K562 (cell line): ENCODE results near the gene PIEZO2. TPM values are rescaled to one million over a fixed set of nuclear protein-coding genes. Genes with fewer than 3 reads are reported as not detected.

Source experiments
- ATAC-seq: fragments of 200-7000 bp; cut with Tn5 transposase; 3 replicates; pipeline ENCODE4 v1.9.1; 2020; ENCODE audit warnings: moderate library complexity
- BruUV-seq: library from RNA; stranded (reverse); fragments of 400-500 nt; replicated peaks from 2 replicates; lab custom pipeline; 2021; lab: Mats Ljungman, UMichigan
- CTCF ChIA-PET: fragments of 300-600 bp; formaldehyde crosslinking; extraction: SDS; loops from one replicate; lab custom pipeline; 2021; ENCODE audit warnings: low intra/inter-chr PET ratio; lab: Yijun Ruan, JAX
- POLR2A ChIA-PET: fragments of 300-600, 350-650 bp; sonication (Branson Sonifier 250); formaldehyde crosslinking; extraction: SDS; loops from one replicate; lab custom pipeline; 2021; ENCODE audit warnings: antibody characterized with exemption, inconsistent platforms; lab: Yijun Ruan, JAX
- DNase-seq, 4 experiments: peaks; one replicate each; pipeline versions ENCODE4 v3.0.0 to v3.0.0-alpha.2; 2011 to 2018; ENCODE audit warnings: low spot score in 3 of 4, mixed read lengths in 3 of 4; ENCODE audit errors: extremely low read depth in 1 of 4
- FAIRE-seq: peaks from 2 replicates; lab custom pipeline; 2011; peaks lifted over from hg19 to GRCh38; lab: Jason Lieb, UNC
- H2AFZ ChIP-seq: 2 replicates; pipeline ENCODE4 v1.6.0; 2011; ENCODE audit warnings: low read depth, low read length, control low read depth, inconsistent platforms
- H3K27ac ChIP-seq: fragments of 200-600 bp; 3 replicates; pipeline ENCODE4 v1.8.0; 2011; ENCODE audit warnings: low read depth, mild to moderate bottlenecking, control low read depth, inconsistent platforms, low read length, moderate library complexity, mixed read lengths; ENCODE audit errors: extremely low read depth
- H3K27me3 ChIP-seq, 2 experiments: fragments of 300-600 bp in 1 of 2; 2 replicates in 1 of 2; 3 replicates in 1 of 2; pipeline versions ENCODE4 v1.6.0 to v1.8.0; 2011; ENCODE audit warnings: inconsistent platforms in 2 of 2, low read length in 2 of 2, mild to moderate bottlenecking in 1 of 2, mixed read lengths in 1 of 2, moderate library complexity in 1 of 2; ENCODE audit not compliant: control insufficient read depth in 2 of 2, insufficient read depth in 2 of 2
- H3K36me3 ChIP-seq: fragments of 300-600 bp; 3 replicates; pipeline ENCODE4 v1.8.0; 2011; ENCODE audit warnings: mild to moderate bottlenecking, low read length, inconsistent platforms; ENCODE audit not compliant: control insufficient read depth, insufficient read depth
- H3K4me1 ChIP-seq, 2 experiments: fragments of 200-600 bp in 1 of 2; replicated peaks in 1 of 2; 2 replicates in 1 of 2; 3 replicates in 1 of 2; pipeline versions ENCODE4 v1.5.1 to v1.8.0; 2011; ENCODE audit warnings: inconsistent platforms in 2 of 2, low read length in 2 of 2, mild to moderate bottlenecking in 1 of 2, mixed read lengths in 1 of 2, moderate library complexity in 1 of 2; ENCODE audit not compliant: control insufficient read depth in 2 of 2, insufficient read depth in 2 of 2
- H3K4me2 ChIP-seq: 2 replicates; pipeline ENCODE4 v1.6.1; 2011; ENCODE audit warnings: low read length, control low read depth, inconsistent platforms, mixed read lengths; ENCODE audit not compliant: insufficient read depth
- H3K4me3 ChIP-seq: fragments of 200-600 bp; sonication (generic), shearing (Covaris generic); 2 replicates; pipeline ENCODE4 v1.5.1; 2016; ENCODE audit warnings: control low read depth, inconsistent platforms
- H3K79me2 ChIP-seq: fragments of 200-600 bp; 3 replicates; pipeline ENCODE4 v1.8.0; 2011; ENCODE audit warnings: low read length, inconsistent platforms; ENCODE audit not compliant: control insufficient read depth, insufficient read depth
- H3K9ac ChIP-seq, 2 experiments: 2 replicates each; pipeline versions ENCODE4 v1.6.0 to v1.6.1; 2011; ENCODE audit warnings: low read depth in 2 of 2, low read length in 2 of 2, control low read depth in 1 of 2, inconsistent platforms in 1 of 2, mild to moderate bottlenecking in 1 of 2, mixed read lengths in 1 of 2; ENCODE audit not compliant: insufficient read depth in 1 of 2
- H3K9me1 ChIP-seq: one replicate; pipeline ENCODE4 v1.6.0; 2011; ENCODE audit warnings: inconsistent platforms, mild to moderate bottlenecking, low read length, moderate library complexity; ENCODE audit not compliant: control insufficient read depth, insufficient read depth
- H3K9me3 ChIP-seq: replicated peaks from 2 replicates; pipeline ENCODE4 v1.5.1; 2011; ENCODE audit warnings: low read depth, low read length, inconsistent platforms; ENCODE audit not compliant: control insufficient read depth, insufficient read depth
- H4K20me1 ChIP-seq: replicated peaks from 2 replicates; pipeline ENCODE4 v1.6.1; 2011; ENCODE audit warnings: low read length, inconsistent platforms, mixed read lengths; ENCODE audit not compliant: control insufficient read depth, insufficient read depth
- ELF4 ChIP-seq: fragments of 450-650 bp; formaldehyde crosslinking; IDR thresholded peaks from 2 replicates; pipeline ENCODE4 v1.4.0; 2022; ENCODE audit warnings: missing genetic modification characterization
- ETV1 ChIP-seq: fragments of 450-650 bp; conservative IDR thresholded peaks from 2 replicates; pipeline ENCODE4 v1.6.1; 2016; ENCODE audit warnings: missing genetic modification characterization, control low read depth, low read depth, missing compliant biosample characterization
- HDAC1 ChIP-seq, 2 experiments: fragments of 450-650 bp; IDR thresholded peaks; 2 replicates each; pipeline ENCODE4 v1.6.1; 2016 to 2017; ENCODE audit warnings: inconsistent platforms in 1 of 2, mild to moderate bottlenecking in 1 of 2, moderate library complexity in 1 of 2
- KDM4B ChIP-seq, 2 experiments: fragments of 450-650 bp in 1 of 2; sonication (generic) in 1 of 2; IDR thresholded peaks; 2 replicates each; pipeline ENCODE4 v1.6.1; 2016 to 2017; ENCODE audit warnings: borderline replicate concordance in 2 of 2, antibody characterized with exemption in 1 of 2, low read depth in 1 of 2, mild to moderate bottlenecking in 1 of 2
- PHF20 ChIP-seq: fragments of 450-650 bp; IDR thresholded peaks from 2 replicates; pipeline ENCODE4 v1.6.1; 2018; ENCODE audit not compliant: partially characterized antibody
- RAD51 ChIP-seq: fragments of 450-650 bp; IDR thresholded peaks from 2 replicates; pipeline ENCODE4 v1.7.1; 2016; ENCODE audit warnings: low read depth, mild to moderate bottlenecking, borderline replicate concordance
- RBM25 ChIP-seq: fragments of 200-400 bp; formaldehyde crosslinking; IDR thresholded peaks from 2 replicates; pipeline ENCODE4 v1.6.1; 2018; ENCODE audit warnings: low read length, low read depth, moderate library complexity; ENCODE audit not compliant: severe bottlenecking
- TCF3 ChIP-seq: sonication (generic); formaldehyde crosslinking; IDR thresholded peaks from 2 replicates; pipeline ENCODE4 v1.4.0; 2020; ENCODE audit warnings: mild to moderate bottlenecking, missing genetic modification reagents
- TGIF2 ChIP-seq: sonication (generic); formaldehyde crosslinking; IDR thresholded peaks from 2 replicates; pipeline ENCODE4 v1.8.1; 2022; ENCODE audit warnings: mild to moderate bottlenecking, missing genetic modification reagents, moderate library complexity
- XRCC5 ChIP-seq: fragments of 200-400 bp; formaldehyde crosslinking; IDR thresholded peaks from 2 replicates; pipeline ENCODE4 v1.6.1; 2017; ENCODE audit warnings: low read depth, mild to moderate bottlenecking, low read length
- ZBTB11 ChIP-seq, 3 experiments: fragments of 200-800 bp in 1 of 3; fragments of 250-450 bp in 1 of 3; fragments of 450-650 bp in 1 of 3; sonication (Bioruptor Pico) in 1 of 3; sonication (Bioruptor generic) in 1 of 3; formaldehyde crosslinking in 1 of 3; IDR thresholded peaks; 2 replicates each; pipeline versions ENCODE4 v1.6.1 to v1.8.0; 2016 to 2022; ENCODE audit warnings: mild to moderate bottlenecking in 2 of 3, missing genetic modification characterization in 2 of 3, missing compliant biosample characterization in 1 of 3, moderate library complexity in 1 of 3
- ZNF408 ChIP-seq: fragments of 250-450 bp; sonication (Bioruptor Pico); IDR thresholded peaks from 2 replicates; pipeline ENCODE4 v1.4.0; 2020; ENCODE audit warnings: low read depth, mild to moderate bottlenecking, moderate library complexity
- ZNF695 ChIP-seq: fragments of 450-650 bp; formaldehyde crosslinking; IDR thresholded peaks from 2 replicates; pipeline ENCODE4 v1.4.0; 2020; ENCODE audit warnings: mild to moderate bottlenecking, moderate library complexity
- WGBS: fragments of 100-300 bp; shearing (Covaris generic); methylation state at CpG from one replicate; pipeline ENCODE4 v1.1.6; 2016; ENCODE audit warnings: low coverage, mixed read lengths; ENCODE audit not compliant: insufficient coverage; ENCODE audit errors: missing lambda C conversion rate; 5-methylcytosine and 5-hydroxymethylcytosine counted together
- in situ Hi-C: fragments of 300-500 bp; cut with MboI; formaldehyde crosslinking; loops from 4 replicates; pipeline ENCODE4 v1.15.0; 2018; ENCODE audit warnings: inconsistent platforms, mixed read lengths
- intact Hi-C: fragments of 100-400 bp; cut with micrococcal nuclease; formaldehyde crosslinking; loops from 2 replicates; pipeline ENCODE4 v1.14.2; 2022
- polyA plus RNA-seq, 8 experiments: library from polyadenylated mRNA; depleted of rRNA in 4 of 8; stranded (reverse) in 5 of 8; unstranded in 3 of 8; fragments of >200 nt; fragmentation: Nextera tagmentation in 2 of 8; fragmentation: Illumina TruSeq in 1 of 8; extraction: Ambion mirVana in 2 of 8; extraction: Trizol in 1 of 8; gene quantifications; 2 replicates each; pipeline versions ENCODE4 v1.2.1 to v1.2.3, GENCODE V29; 2011 to 2014; ENCODE audit warnings: inconsistent platforms in 1 of 8, missing spikeins in 1 of 8
- total RNA-seq, 7 experiments: library from RNA; depleted of rRNA in 6 of 7; stranded (reverse); fragments of >200 nt in 6 of 7; fragmentation: Illumina TruSeq in 2 of 7; extraction: Trizol in 2 of 7; gene quantifications; 2 replicates each; pipeline versions ENCODE4 v1.2.1 to v1.2.3, GENCODE V29; 2011 to 2021; ENCODE audit warnings: low replicate concordance in 1 of 7

PIEZO2 gene
- total and polyA plus RNA-seq, 9 of the 15 experiments (the other 6 are each of a cell fraction or from before 2014, with no cell fraction given): 0.54 to 4.1 (median 2.0) TPM

GRCh38 chr18:10838553-10838952, 310.8 kb downstream of the PIEZO2 start:
- ATAC-seq (no peak), FAIRE-seq (no peak), DNase-seq (no peak)
- Histone ChIP-seq H3K9me1 (no peaks in the 10 kb centered on the region), H3K9me3 (no peaks in the 10 kb centered on the region), H3K9ac (no peak overlapping the region), H3K4me1 (peaks cover 0 to 12% of the 10 kb centered on the region in 2 experiments; a peak in 2 of 5 replicates), H3K4me2 (no peak overlapping the region), H3K4me3 (no peak overlapping the region), H3K79me2 (no peaks in the 10 kb centered on the region), H3K36me3 (no peaks in the 10 kb centered on the region), H2AFZ (no peak overlapping the region), H3K27ac (no peak overlapping the region), H3K27me3 (0 out of 5 replicates have a peak, but pooled peaks cover 0 to 4% of the 10 kb centered on the region in 2 experiments), H4K20me1 (no peaks in the 10 kb centered on the region)
- in situ Hi-C loops: no loop called here
- intact Hi-C loops: no loop called here
- no TSS peak for BruUV-seq
- ChIA-PET POLR2A (no interaction called here), CTCF (no interaction called here)
- 14% methylated on average over 2 of the region's 2 CpGs for WGBS
- no peak for TF ChIP-seq TGIF2 (CRISPR knock-in tag)
- TF ChIP-seq KDM4B (IDR thresholded peaks at IDR 0.05; ENCODE audit: borderline replicate concordance in 2 of 2, low read depth in 1 of 2): no peak
- no peak for TF ChIP-seq ELF4 (CRISPR knock-in tag)
- TF ChIP-seq PHF20: no peak
- no peak for TF ChIP-seq ZNF695 (CRISPR knock-in tag)
- TF ChIP-seq HDAC1 (IDR thresholded peaks at IDR 0.05): no peak
- no peak for TF ChIP-seq TCF3 (CRISPR knock-in tag)
- TF ChIP-seq ZNF408 (CRISPR knock-in tag): no peak
- TF ChIP-seq ETV1: no peak
- no peak for TF ChIP-seq XRCC5
- no peak for TF ChIP-seq RBM25
- no peak for TF ChIP-seq ZBTB11 (CRISPR knock-in tag; IDR thresholded peaks at IDR 0.05)
- no peak for TF ChIP-seq RAD51
